Breast epithelium (tissue), 4 donors: ENCODE measurements around the gene TMOD4. TPM values are rescaled to one million over a fixed set of nuclear protein-coding genes. Genes with fewer than 3 reads are reported as not detected.

Source experiments
- DNase-seq, 2 donors: peaks; one replicate each; pipeline ENCODE4 v3.0.0-alpha.2; 2019; ENCODE audit warnings: low spot score in 2 of 2
- H3K27ac ChIP-seq, 2 donors: fragments of 200-600 bp; sonication (generic) in 1 of 2; one replicate each; pipeline ENCODE4 v1.5.1; 2016 to 2019; ENCODE audit warnings: mild to moderate bottlenecking in 1 of 2
- H3K27me3 ChIP-seq, 2 donors: fragments of 200-600 bp; sonication (generic) in 1 of 2; one replicate each; pipeline versions ENCODE4 v1.5.1 to v1.6.0; 2017 to 2019; ENCODE audit warnings: control low read depth in 1 of 2, mild to moderate bottlenecking in 1 of 2
- H3K36me3 ChIP-seq: fragments of 200-600 bp; one replicate; pipeline ENCODE4 v1.5.1; 2019
- H3K4me1 ChIP-seq, 2 donors: fragments of 200-600 bp; sonication (generic); one replicate each; pipeline ENCODE4 v1.5.1; 2016 to 2019; ENCODE audit warnings: control low read depth in 1 of 2
- H3K4me3 ChIP-seq, 3 donors: fragments of 200-600 bp; sonication (generic); 1 replicate in 2 of 3; 2 replicates in 1 of 3; pipeline ENCODE4 v1.5.1; 2016 to 2019; ENCODE audit warnings: mild to moderate bottlenecking in 3 of 3, moderate library complexity in 2 of 3
- H3K9me3 ChIP-seq, 2 donors: fragments of 200-600 bp; sonication (generic) in 1 of 2; one replicate each; pipeline ENCODE4 v1.5.1; 2016 to 2019; ENCODE audit warnings: control low read depth in 1 of 2
- POLR2A ChIP-seq: fragments of 450-650 bp; IDR thresholded peaks from one replicate; pipeline ENCODE4 v1.6.1; 2016; ENCODE audit warnings: antibody characterized with exemption, mild to moderate bottlenecking, moderate library complexity
- POLR2AphosphoS5 ChIP-seq, 3 donors: sonication (generic); formaldehyde crosslinking; IDR thresholded peaks; one replicate each; pipeline ENCODE4 v1.6.1; 2017; ENCODE audit warnings: antibody characterized with exemption in 3 of 3
- intact Hi-C: fragments of 100-400 bp; cut with DNase I; formaldehyde crosslinking; loops from one replicate; pipeline ENCODE4 v1.15.1; 2023; ENCODE audit warnings: low total_unique reads
- total RNA-seq, 3 donors: library from RNA; depleted of rRNA; stranded (reverse); fragments of >200 nt; gene quantifications; one replicate each; pipeline ENCODE4 v1.1.0, GENCODE V29; 2016
- TF ChIP-seq, protein P1 (sequence below), 3 donors: fragments of 450-650 bp; IDR thresholded peaks; one replicate each; pipeline ENCODE4 v1.5.1; 2016 to 2017; ENCODE audit warnings: antibody characterized with exemption in 3 of 3, mild to moderate bottlenecking in 3 of 3, moderate library complexity in 3 of 3

The TMOD4 gene
- total RNA-seq, 3 donors from 2014 or later = 0.73 TPM; not detected in 2

DNA sequence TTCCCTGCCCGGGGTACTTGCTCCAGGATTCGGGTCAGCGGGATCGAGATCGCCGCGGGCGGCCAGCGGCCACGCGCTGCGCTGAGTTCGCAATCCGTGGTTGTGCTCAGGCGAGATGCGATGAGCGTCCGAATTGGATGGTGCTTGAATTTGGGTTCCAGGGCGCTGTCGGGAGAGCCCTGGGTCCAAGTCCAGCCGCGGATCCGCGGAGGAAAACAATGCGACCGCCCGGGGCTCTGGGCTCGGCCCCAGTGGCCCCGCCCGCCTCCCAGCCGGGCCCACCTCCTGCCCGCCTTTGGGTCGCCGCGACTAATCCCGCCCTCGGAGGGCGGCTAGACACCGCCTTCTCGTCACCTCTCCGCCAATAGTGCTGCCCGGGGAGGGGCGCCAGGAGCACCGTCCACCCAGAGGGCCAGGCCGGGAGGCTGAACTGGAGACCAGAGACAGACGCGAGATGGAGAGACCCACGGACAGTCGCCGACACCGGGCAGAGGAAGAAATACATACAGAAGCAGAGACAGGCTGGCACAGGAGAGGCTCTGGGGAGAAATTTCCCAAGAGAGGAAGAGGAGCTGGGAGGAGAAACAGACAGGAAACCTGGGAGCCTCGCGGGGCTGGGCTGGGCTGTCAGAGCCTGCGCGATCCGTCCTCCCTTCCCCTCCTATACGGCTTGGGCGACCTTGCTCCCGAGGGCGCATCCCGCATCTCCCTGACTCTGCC is 29.2 kb downstream of the TMOD4 start, which contains the start of gene SEMA6C:
Gene SEMA6C (minus strand): TSS at position 220 of the 720 bp plus-strand sequence. CDS start 4,010 bp downstream, outside the sequence.
- no peaks in the 10 kb centered on the region for H3K9me3 ChIP-seq
- H3K36me3 ChIP-seq = no peaks in the 10 kb centered on the region
- H3K27ac ChIP-seq = peak within 1 kb of the TSS; percentile 81 to 84
- TF ChIP-seq POLR2A = peak; percentile 59
- peak in 2 of 3 donors; percentile 68 to 75 for TF ChIP-seq POLR2AphosphoS5 (IDR thresholded peaks at IDR 0.05)
- TF ChIP-seq, protein P1, sequence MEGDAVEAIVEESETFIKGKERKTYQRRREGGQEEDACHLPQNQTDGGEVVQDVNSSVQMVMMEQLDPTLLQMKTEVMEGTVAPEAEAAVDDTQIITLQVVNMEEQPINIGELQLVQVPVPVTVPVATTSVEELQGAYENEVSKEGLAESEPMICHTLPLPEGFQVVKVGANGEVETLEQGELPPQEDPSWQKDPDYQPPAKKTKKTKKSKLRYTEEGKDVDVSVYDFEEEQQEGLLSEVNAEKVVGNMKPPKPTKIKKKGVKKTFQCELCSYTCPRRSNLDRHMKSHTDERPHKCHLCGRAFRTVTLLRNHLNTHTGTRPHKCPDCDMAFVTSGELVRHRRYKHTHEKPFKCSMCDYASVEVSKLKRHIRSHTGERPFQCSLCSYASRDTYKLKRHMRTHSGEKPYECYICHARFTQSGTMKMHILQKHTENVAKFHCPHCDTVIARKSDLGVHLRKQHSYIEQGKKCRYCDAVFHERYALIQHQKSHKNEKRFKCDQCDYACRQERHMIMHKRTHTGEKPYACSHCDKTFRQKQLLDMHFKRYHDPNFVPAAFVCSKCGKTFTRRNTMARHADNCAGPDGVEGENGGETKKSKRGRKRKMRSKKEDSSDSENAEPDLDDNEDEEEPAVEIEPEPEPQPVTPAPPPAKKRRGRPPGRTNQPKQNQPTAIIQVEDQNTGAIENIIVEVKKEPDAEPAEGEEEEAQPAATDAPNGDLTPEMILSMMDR (IDR thresholded peaks at IDR 0.05) = no peak
- DNase-seq = peak; percentile 87 to 91
- no peaks in the 10 kb centered on the region for H3K27me3 ChIP-seq
- intact Hi-C loops = no loop called here
- peak within 1 kb of the TSS; percentile 77 to 91 (median 83) for H3K4me3 ChIP-seq
- H3K4me1 ChIP-seq = peaks cover 0 to 5% of the 10 kb centered on the region in 2 donors

DNA sequence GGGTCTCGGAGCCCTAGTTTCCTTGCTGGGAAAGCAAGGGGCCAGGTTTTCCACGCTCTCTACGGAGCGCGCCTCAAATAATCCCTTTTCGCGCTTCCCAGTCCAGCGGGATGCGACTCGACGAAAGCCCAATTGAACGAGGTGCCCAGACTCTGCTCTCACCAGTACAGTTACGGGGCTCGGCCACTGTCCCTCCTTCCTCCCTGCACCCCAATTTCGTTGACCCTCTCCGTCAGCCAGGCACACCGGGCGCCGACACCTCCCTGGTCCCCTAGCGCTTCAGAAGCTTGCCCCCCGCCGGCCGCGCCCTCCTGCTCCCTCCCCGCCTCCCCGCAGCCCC is 29.7 kb downstream of the TMOD4 start:
- TF ChIP-seq POLR2AphosphoS5 (IDR thresholded peaks at IDR 0.05) = no peak
- TF ChIP-seq, protein P1 (IDR thresholded peaks at IDR 0.05) = no peak
- no peak for TF ChIP-seq POLR2A
- intact Hi-C loops = no loop called here
- Histone ChIP-seq H3K27me3 (no peaks in the 10 kb centered on the region), H3K27ac (peak overlapping the region; percentile 81 to 84), H3K4me3 (peak overlapping the region; percentile 77 to 91 (median 83)), H3K9me3 (no peaks in the 10 kb centered on the region), H3K36me3 (no peaks in the 10 kb centered on the region), H3K4me1 (peaks cover 0 to 5% of the 10 kb centered on the region in 2 donors)
- DNase-seq = no peak

DNA sequence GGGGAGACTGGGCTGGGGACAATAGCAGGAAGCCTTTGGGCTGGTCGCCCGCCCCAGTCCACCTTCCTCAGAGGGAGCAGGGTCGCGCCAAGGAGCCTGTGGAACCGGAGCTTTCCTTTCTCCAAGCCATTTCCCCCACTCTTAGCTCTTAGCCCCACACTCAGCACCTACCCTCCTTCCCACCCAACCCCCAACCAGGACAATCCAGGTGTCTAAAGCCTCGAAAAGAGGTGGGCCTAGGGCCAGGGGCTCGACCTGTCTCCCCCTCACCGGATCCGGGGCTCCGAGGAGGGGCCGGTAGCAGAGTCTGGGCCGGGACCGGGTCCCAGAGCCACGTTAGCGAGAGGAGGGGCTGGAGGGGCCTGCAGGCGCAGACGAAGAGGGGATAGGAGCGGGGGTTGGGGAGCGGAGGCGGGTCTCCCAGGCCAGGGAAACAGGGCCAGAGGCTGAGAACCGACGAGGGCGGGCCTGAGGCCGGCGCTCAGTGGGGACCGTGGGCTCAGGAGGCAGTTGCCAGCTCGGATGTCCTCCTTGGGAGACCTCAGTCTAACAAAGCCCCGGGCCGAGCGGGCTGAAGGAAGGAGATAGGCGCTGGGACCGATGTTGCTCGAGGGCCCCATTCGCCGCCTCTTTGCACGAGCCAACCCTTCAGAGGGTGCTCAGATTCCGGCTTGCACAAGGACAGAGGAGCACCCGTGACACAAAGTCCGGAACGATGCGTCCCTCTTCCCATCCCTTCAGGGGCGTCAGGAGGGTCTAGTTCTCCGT is 30.3 kb downstream of the TMOD4 start:
- peaks cover 0 to 5% of the 10 kb centered on the region in 2 donors for H3K4me1 ChIP-seq
- TF ChIP-seq, protein P1 (IDR thresholded peaks at IDR 0.05) = no peak
- TF ChIP-seq POLR2A = no peak
- no peak for TF ChIP-seq POLR2AphosphoS5 (IDR thresholded peaks at IDR 0.05)
- no peaks in the 10 kb centered on the region for H3K36me3 ChIP-seq
- H3K4me3 ChIP-seq = peak overlapping the region; percentile 77 to 91 (median 83)
- H3K9me3 ChIP-seq = no peaks in the 10 kb centered on the region
- H3K27me3 ChIP-seq = no peaks in the 10 kb centered on the region
- peak in 1 of 2 donors; percentile 18 for DNase-seq
- intact Hi-C loops = no loop called here
- peak overlapping the region; percentile 81 to 84 for H3K27ac ChIP-seq

DNA sequence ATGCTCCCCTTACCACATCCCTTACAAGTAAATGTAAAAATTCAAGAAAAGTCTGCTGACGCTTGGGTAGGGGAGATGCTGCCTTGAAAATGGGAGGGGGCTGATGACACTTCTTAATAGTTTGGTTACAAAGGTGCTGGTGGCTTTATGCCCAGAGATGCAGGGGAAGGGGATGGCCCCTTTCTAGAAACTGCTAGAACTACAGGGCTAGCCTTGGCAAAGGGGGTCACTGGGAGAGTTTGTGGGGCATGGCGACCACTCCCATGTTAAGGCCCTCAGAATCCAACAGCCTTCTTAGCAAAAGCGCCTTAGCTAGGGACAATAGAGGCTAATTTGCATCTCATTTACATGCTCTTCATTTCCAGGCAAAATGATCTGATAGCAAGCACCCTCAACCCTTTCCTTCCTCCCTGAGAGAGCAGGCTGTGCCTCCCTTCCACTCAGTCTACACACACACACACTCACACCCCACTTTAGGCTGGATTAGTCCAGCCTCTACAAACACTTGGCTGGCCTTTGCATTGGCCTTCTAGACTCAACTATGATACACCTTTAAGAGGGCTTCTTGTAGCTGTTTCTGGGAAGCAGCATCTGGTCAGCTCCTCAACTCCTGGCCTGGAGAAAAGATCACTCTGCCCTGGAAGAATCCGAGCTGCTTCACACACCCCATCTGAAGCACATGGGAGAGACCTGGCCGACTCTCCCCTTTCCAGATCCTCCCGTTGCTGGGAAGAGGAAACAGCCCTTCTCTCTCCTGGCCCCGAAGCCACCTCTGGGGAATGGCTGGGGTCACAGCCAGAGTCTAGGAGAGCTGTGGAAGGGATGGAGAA is 31.1 kb downstream of the TMOD4 start:
- peak in 1 of 2 donors; percentile 11 for DNase-seq
- TF ChIP-seq, protein P1 (IDR thresholded peaks at IDR 0.05) = no peak
- TF ChIP-seq POLR2A = no peak
- no peak for TF ChIP-seq POLR2AphosphoS5 (IDR thresholded peaks at IDR 0.05)
- no peaks in the 10 kb centered on the region for H3K36me3 ChIP-seq

More for the DNA sequence above, 31.1 kb downstream of the TMOD4 start:
- H3K4me3 ChIP-seq = peak overlapping the region; percentile 77 to 91 (median 83)
- peak overlapping the region; percentile 12 to 81 for H3K27ac ChIP-seq
- H3K9me3 ChIP-seq = no peaks in the 10 kb centered on the region
- H3K27me3 ChIP-seq = no peaks in the 10 kb centered on the region
- peaks cover 0 to 5% of the 10 kb centered on the region in 2 donors for H3K4me1 ChIP-seq
- intact Hi-C loops = no loop called here
